SK-N-SH (cell line): Measurements from ENCODE around the gene KDM6B. TPM values are rescaled to one million over a fixed set of nuclear protein-coding genes. Genes with fewer than 3 reads are reported as not detected.

Source experiments
- CTCF ChIA-PET: fragments of 300-600, 350-600 bp; formaldehyde crosslinking; extraction: SDS; loops from one replicate; lab custom pipeline; 2021; lab: Yijun Ruan, JAX
- POLR2A ChIA-PET: fragments of 350-600 bp; sonication (Branson Sonifier 250); formaldehyde crosslinking; extraction: SDS; loops from one replicate; lab custom pipeline; 2020; ENCODE audit warnings: antibody characterized with exemption, inconsistent platforms; lab: Yijun Ruan, JAX
- DNase-seq: peaks from one replicate; pipeline ENCODE4 v3.0.0; 2012
- H2AFZ ChIP-seq: fragments of 200-600 bp; sonication (generic); 2 replicates; pipeline ENCODE4 v1.8.1; 2016; ENCODE audit warnings: antibody characterized with exemption, mild to moderate bottlenecking, low read depth
- H3F3A ChIP-seq: fragments of 200-600 bp; sonication (generic); replicated peaks from 2 replicates; pipeline ENCODE3; 2016; ENCODE audit warnings: antibody characterized with exemption, mild to moderate bottlenecking; ENCODE audit not compliant: insufficient read depth
- H3K27ac ChIP-seq, 2 experiments: fragments of 200-500 bp in 1 of 2; fragments of 200-600 bp in 1 of 2; sonication (Bioruptor generic) in 1 of 2; sonication (generic), shearing (Covaris generic) in 1 of 2; 2 replicates each; pipeline versions ENCODE4 v1.5.1 to v1.6.1; 2014 to 2016; ENCODE audit warnings: low read depth in 2 of 2, inconsistent platforms in 1 of 2, low read length in 1 of 2, mild to moderate bottlenecking in 1 of 2, mixed read lengths in 1 of 2
- H3K27me3 ChIP-seq: fragments of 200-600 bp; sonication (generic), shearing (Covaris generic); 2 replicates; pipeline ENCODE4 v1.6.1; 2016; ENCODE audit warnings: mixed run types; ENCODE audit not compliant: insufficient read depth
- H3K36me3 ChIP-seq, 2 experiments: fragments of 200-500 bp in 1 of 2; fragments of 200-600 bp in 1 of 2; sonication (Bioruptor generic) in 1 of 2; sonication (generic) in 1 of 2; replicated peaks in 1 of 2; 2 replicates each; pipeline versions ENCODE3 to v1.5.1; 2014 to 2016; ENCODE audit warnings: low read length in 1 of 2, mild to moderate bottlenecking in 1 of 2; ENCODE audit not compliant: insufficient read depth in 2 of 2, control insufficient read depth in 1 of 2
- H3K4me1 ChIP-seq, 2 experiments: fragments of 200-500 bp in 1 of 2; fragments of 200-600 bp in 1 of 2; sonication (Bioruptor generic) in 1 of 2; sonication (generic), shearing (Covaris generic) in 1 of 2; 2 replicates each; pipeline versions ENCODE4 v1.5.1 to v1.6.1; 2014 to 2016; ENCODE audit warnings: low read depth in 1 of 2, low read length in 1 of 2, mixed run types in 1 of 2; ENCODE audit not compliant: insufficient read depth in 2 of 2, control insufficient read depth in 1 of 2
- H3K4me2 ChIP-seq: fragments of 200-600 bp; sonication (generic), shearing (Covaris generic); 2 replicates; pipeline ENCODE4 v1.6.1; 2017; ENCODE audit warnings: mixed run types
- H3K4me3 ChIP-seq, 2 experiments: fragments of 200-500 bp in 1 of 2; fragments of 200-600 bp in 1 of 2; sonication (Bioruptor generic) in 1 of 2; sonication (generic), shearing (Covaris generic) in 1 of 2; 2 replicates each; pipeline versions ENCODE4 v1.5.1 to v1.8.1; 2014 to 2016; ENCODE audit warnings: low read depth in 2 of 2, inconsistent platforms in 1 of 2, low read length in 1 of 2, mild to moderate bottlenecking in 1 of 2, mixed read lengths in 1 of 2, moderate library complexity in 1 of 2
- H3K79me2 ChIP-seq: fragments of 200-600 bp; sonication (generic); 2 replicates; pipeline ENCODE4 v1.8.1; 2017; ENCODE audit warnings: mild to moderate bottlenecking; ENCODE audit not compliant: insufficient read depth
- H3K9ac ChIP-seq: fragments of 200-600 bp; sonication (generic); 2 replicates; pipeline ENCODE4 v1.6.1; 2017; ENCODE audit warnings: mixed run types
- H3K9me2 ChIP-seq: fragments of 200-600 bp; sonication (generic); 2 replicates; pipeline ENCODE4 v1.6.1; 2017; ENCODE audit warnings: mixed run types
- H3K9me3 ChIP-seq: fragments of 200-600 bp; sonication (generic); 2 replicates; pipeline ENCODE4 v1.6.1; 2017; ENCODE audit warnings: mixed run types, mild to moderate bottlenecking, moderate library complexity
- H4K20me1 ChIP-seq: fragments of 200-600 bp; sonication (generic); 2 replicates; pipeline ENCODE4 v1.6.1; 2017; ENCODE audit warnings: mild to moderate bottlenecking, mixed run types; ENCODE audit not compliant: insufficient read depth
- CHD2 ChIP-seq: fragments of 150-350 bp; IDR thresholded peaks from 2 replicates; pipeline ENCODE4 v1.6.1; 2018; ENCODE audit warnings: low read length; ENCODE audit not compliant: partially characterized antibody
- CTCF ChIP-seq: fragments of 200-600 bp; sonication (generic); IDR thresholded peaks from 2 replicates; pipeline ENCODE4 v1.6.1; 2017; ENCODE audit warnings: antibody characterized with exemption, mild to moderate bottlenecking, moderate library complexity
- EZH2phosphoT487 ChIP-seq: fragments of 200-600 bp; sonication (generic); IDR thresholded peaks from 2 replicates; pipeline ENCODE4 v1.6.1; 2017; ENCODE audit warnings: low read depth, mixed run types, mild to moderate bottlenecking, antibody characterized with exemption, moderate library complexity, borderline replicate concordance
- FOXJ3 ChIP-seq: sonication (generic); formaldehyde crosslinking; IDR thresholded peaks from 2 replicates; pipeline ENCODE4 v1.5.1; 2020; ENCODE audit warnings: mild to moderate bottlenecking, missing genetic modification reagents
- MXI1 ChIP-seq: IDR thresholded peaks from 2 replicates; pipeline ENCODE4 v1.6.1; 2012; ENCODE audit warnings: mild to moderate bottlenecking, low read depth, low read length, improper control_type of control experiment
- NFIC ChIP-seq: IDR thresholded peaks from 2 replicates; pipeline ENCODE4 v1.4.0; 2012; ENCODE audit warnings: borderline replicate concordance
- NRF1 ChIP-seq: IDR thresholded peaks from 2 replicates; pipeline ENCODE4 v1.6.1; 2012; ENCODE audit warnings: low read depth, mild to moderate bottlenecking, low read length
- POLR2AphosphoS5 ChIP-seq: IDR thresholded peaks from 2 replicates; pipeline ENCODE4 v1.6.1; 2012; ENCODE audit warnings: low read depth, low read length
- RAD21 ChIP-seq: IDR thresholded peaks from 2 replicates; pipeline ENCODE4 v1.6.1; 2012; ENCODE audit warnings: mild to moderate bottlenecking, low read length
- RCOR1 ChIP-seq: fragments of 150-350 bp; IDR thresholded peaks from 2 replicates; pipeline ENCODE4 v1.6.1; 2017; ENCODE audit warnings: antibody characterized with exemption, low read length
- RFX5 ChIP-seq: IDR thresholded peaks from 2 replicates; pipeline ENCODE4 v1.6.1; 2012; ENCODE audit warnings: mild to moderate bottlenecking, improper control_type of control experiment, low read length
- RXRA ChIP-seq: IDR thresholded peaks from 2 replicates; pipeline ENCODE4 v1.4.0; 2012; ENCODE audit warnings: low read depth, mild to moderate bottlenecking, borderline replicate concordance
- SIN3A ChIP-seq: IDR thresholded peaks from 2 replicates; pipeline ENCODE4 v1.6.1; 2012; ENCODE audit warnings: low read depth, mild to moderate bottlenecking, low read length, moderate library complexity, borderline replicate concordance
- SMC3 ChIP-seq: IDR thresholded peaks from 2 replicates; pipeline ENCODE4 v1.6.1; 2012; ENCODE audit warnings: low read depth, low read length, improper control_type of control experiment
- USF1 ChIP-seq: IDR thresholded peaks from 2 replicates; pipeline ENCODE4 v1.4.0; 2012; ENCODE audit warnings: low read depth, borderline replicate concordance
- WGBS: methylation state at CpG from one replicate; pipeline ENCODE4 v1.1.6; 2017; ENCODE audit warnings: low lambda C conversion rate; 5-methylcytosine and 5-hydroxymethylcytosine counted together
- polyA plus RNA-seq, 3 experiments: library from polyadenylated mRNA; depleted of rRNA; stranded (reverse); fragments of >200 nt; gene quantifications; 2 replicates each; pipeline ENCODE4 v1.2.3, GENCODE V29; 2012

KDM6B gene
- polyA plus RNA-seq, 1 of the 3 experiments (the other 2 are of a cell fraction): 2.6 TPM

GRCh38 chr17:7851438-7852261 is 17.6 kb downstream of the KDM6B start:
- Histone ChIP-seq H3K9me3 (no peaks in the 10 kb centered on the region), H3F3A (peaks cover 31% of the 10 kb centered on the region), H3K9me2 (no peaks in the 10 kb centered on the region), H4K20me1 (peaks cover 31% of the 10 kb centered on the region), H3K27me3 (no peaks in the 10 kb centered on the region), H3K79me2 (0 out of 2 replicates have a peak, but pooled peaks cover 2% of the 10 kb centered on the region), H3K9ac (no peak overlapping the region), H2AFZ (no peak overlapping the region), H3K4me3 (peak overlapping the region in 1 of 2 experiments; percentile 3; a peak in 1 of 4 replicates), H3K27ac (peak overlapping the region in 1 of 2 experiments; percentile 34; a peak in 1 of 4 replicates), H3K4me1 (peaks cover 13 to 28% of the 10 kb centered on the region in 2 experiments; a peak in 2 of 4 replicates), H3K36me3 (peaks cover 33 to 68% of the 10 kb centered on the region in 2 experiments), H3K4me2 (no peak overlapping the region)
- DNase-seq: peak; percentile 94
- peak; percentile 62; the same call in 1 of the 2 replicates for TF ChIP-seq SIN3A
- 0 out of 2 replicates have a peak, but pooled peaks have one; percentile 61 for TF ChIP-seq FOXJ3
- TF ChIP-seq CTCF: peak; percentile 87
- TF ChIP-seq NRF1: peak; percentile 32; the same call in 1 of the 2 replicates
- no peak; the same call in 1 of the 2 replicates for TF ChIP-seq POLR2AphosphoS5
- peak; percentile 54; the same call in 1 of the 2 replicates for TF ChIP-seq RCOR1
- TF ChIP-seq RXRA: no peak
- TF ChIP-seq MXI1: peak; percentile 69; the same call in 1 of the 2 replicates
- TF ChIP-seq CHD2: peak; percentile 27
- TF ChIP-seq RFX5: 0 out of 2 replicates have a peak, but pooled peaks have one; percentile 12
- TF ChIP-seq RAD21: peak; percentile 95
- TF ChIP-seq NFIC: no peak
- TF ChIP-seq EZH2phosphoT487: no peak
- no peak for TF ChIP-seq USF1
- TF ChIP-seq SMC3: peak; percentile 97
- CTCF ChIA-PET: interaction anchor here (0.5 to 5.7 kb wide), 10 partner anchors 11 to 108 kb away, joined by 3 to 58 read pairs (median 8); partner anchors contain the start of gene KDM6B
- whole genome bisulfite sequencing: 42% methylated on average over 33 of the region's 60 CpGs
- POLR2A ChIA-PET: interaction anchor here (1.1 to 2.4 kb wide), 2 partner anchors 13 to 108 kb away, joined by 4 to 7 read pairs; no protein-coding TSS in a partner anchor
